ENCODE results near the gene RNF168.

DNA sequence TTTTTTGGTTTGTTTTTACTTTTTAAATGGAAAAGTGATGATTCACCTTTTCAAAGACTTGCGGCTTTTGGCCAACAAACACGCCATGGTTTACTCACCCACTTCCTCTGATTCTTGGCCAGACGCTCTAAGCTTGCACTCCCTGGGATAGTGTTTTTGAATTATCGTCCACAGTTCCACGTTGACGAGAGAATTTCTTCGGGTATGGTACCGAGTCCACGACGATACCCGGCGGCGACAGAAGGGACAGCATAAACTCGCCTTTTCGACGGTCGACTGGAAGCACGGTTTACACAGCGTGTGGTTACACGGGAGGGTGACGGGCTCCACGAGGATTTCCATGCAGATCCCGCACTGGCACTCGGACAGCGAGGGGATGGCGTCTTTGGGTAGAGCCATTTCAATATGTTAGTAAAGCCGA is 783 bp downstream of the RNF168 start:
- TF ChIP-seq, protein P1, sequence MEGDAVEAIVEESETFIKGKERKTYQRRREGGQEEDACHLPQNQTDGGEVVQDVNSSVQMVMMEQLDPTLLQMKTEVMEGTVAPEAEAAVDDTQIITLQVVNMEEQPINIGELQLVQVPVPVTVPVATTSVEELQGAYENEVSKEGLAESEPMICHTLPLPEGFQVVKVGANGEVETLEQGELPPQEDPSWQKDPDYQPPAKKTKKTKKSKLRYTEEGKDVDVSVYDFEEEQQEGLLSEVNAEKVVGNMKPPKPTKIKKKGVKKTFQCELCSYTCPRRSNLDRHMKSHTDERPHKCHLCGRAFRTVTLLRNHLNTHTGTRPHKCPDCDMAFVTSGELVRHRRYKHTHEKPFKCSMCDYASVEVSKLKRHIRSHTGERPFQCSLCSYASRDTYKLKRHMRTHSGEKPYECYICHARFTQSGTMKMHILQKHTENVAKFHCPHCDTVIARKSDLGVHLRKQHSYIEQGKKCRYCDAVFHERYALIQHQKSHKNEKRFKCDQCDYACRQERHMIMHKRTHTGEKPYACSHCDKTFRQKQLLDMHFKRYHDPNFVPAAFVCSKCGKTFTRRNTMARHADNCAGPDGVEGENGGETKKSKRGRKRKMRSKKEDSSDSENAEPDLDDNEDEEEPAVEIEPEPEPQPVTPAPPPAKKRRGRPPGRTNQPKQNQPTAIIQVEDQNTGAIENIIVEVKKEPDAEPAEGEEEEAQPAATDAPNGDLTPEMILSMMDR (IDR thresholded peaks at IDR 0.05): no peak
- TF ChIP-seq POLR2A (IDR thresholded peaks at IDR 0.05): no peak
- TF ChIP-seq POLR2AphosphoS5 (IDR thresholded peaks at IDR 0.05): peak in 2 of 4 donors; percentile 50 to 57
